ENCODE measurements around the gene MBD6. TPM values are rescaled to one million over a fixed set of nuclear protein-coding genes. Genes with fewer than 3 reads are reported as not detected.
"Not testable (repeated sequence)": the region's sequence is repeated elsewhere in the genome, so short reads cannot be mapped to it uniquely, and the experiment has no call there.

Gene MBD6
- total RNA-seq, 1 experiment from 2014 or later: 60.1 TPM

GRCh38 chr12:57498571-57498970, 24.1 kb upstream of the MBD6 start:
- H3K9me3 ChIP-seq (replicated peaks): no peaks in the 10 kb centered on the region
- DNase-seq: no peak
- H3K36me3 ChIP-seq: peaks cover 83% of the 10 kb centered on the region
- H3K27me3 ChIP-seq: no peaks in the 10 kb centered on the region
- no peak overlapping the region for H3K27ac ChIP-seq
- H3K4me1 ChIP-seq: no peaks in the 10 kb centered on the region
- H3K4me3 ChIP-seq: no peak overlapping the region

DNA sequence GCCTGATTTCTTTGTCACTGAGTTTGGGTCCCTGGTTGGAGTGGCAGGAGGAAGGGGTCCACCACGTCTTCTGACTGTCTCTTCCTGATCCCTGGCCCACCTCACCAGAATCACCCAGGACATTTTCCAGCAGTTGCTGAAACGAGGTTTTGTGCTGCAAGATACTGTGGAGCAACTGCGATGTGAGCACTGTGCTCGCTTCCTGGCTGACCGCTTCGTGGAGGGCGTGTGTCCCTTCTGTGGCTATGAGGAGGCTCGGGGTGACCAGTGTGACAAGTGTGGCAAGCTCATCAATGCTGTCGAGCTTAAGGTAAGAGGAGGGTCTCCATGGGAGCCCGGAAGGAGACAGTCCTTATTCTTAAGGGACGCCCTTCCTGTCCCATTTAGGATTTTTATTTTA, 22.4 kb upstream of the MBD6 start:
- Histone ChIP-seq H3K4me1 (no peaks in the 10 kb centered on the region), H3K9me3 (replicated peaks) (no peaks in the 10 kb centered on the region), H3K36me3 (peaks cover 92% of the 10 kb centered on the region), H3K27me3 (no peaks in the 10 kb centered on the region), H3K27ac (no peak overlapping the region), H3K4me3 (no peak overlapping the region)
- DNase-seq: no peak

- not testable (repeated sequence) for H3K9me3 ChIP-seq (replicated peaks); DNase-seq; H3K27me3 ChIP-seq; H3K4me3 ChIP-seq; H3K27ac ChIP-seq; H3K4me1 ChIP-seq
- peaks cover 89% of the 10 kb centered on the region for H3K36me3 ChIP-seq
Observed at GRCh38 chr12:57502311-57502969, 20.2 kb upstream of the MBD6 start.

- not testable (repeated sequence) for H3K27me3 ChIP-seq; DNase-seq; H3K27ac ChIP-seq; H3K9me3 ChIP-seq (replicated peaks); H3K4me1 ChIP-seq; H3K4me3 ChIP-seq
- H3K36me3 ChIP-seq: peaks cover 80% of the 10 kb centered on the region
Observed at GRCh38 chr12:57506541-57506940, 16.1 kb upstream of the MBD6 start.

DNA sequence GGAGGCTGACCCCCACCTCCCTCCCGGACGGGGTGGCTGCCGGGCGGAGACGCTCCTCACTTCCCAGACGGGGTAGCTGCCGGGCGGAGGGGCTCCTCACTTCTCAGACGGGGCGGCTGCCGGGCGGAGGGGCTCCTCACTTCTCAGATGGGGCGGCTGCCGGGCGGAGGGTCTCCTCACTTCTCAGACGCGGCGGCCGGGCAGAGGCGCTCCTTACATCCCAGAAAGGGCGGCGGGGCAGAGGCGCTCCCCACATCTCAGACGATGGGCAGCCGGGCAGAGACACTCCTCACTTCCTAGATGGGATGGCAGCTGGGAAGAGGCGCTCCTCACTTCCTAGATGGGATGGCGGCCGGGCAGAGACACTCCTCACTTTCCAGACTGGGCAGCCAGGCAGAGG, 14.8 kb upstream of the MBD6 start:
- H3K27me3 ChIP-seq; DNase-seq; H3K9me3 ChIP-seq (replicated peaks); H3K27ac ChIP-seq; H3K4me3 ChIP-seq; H3K4me1 ChIP-seq: not testable (repeated sequence)
- H3K36me3 ChIP-seq: peaks cover 82% of the 10 kb centered on the region

DNA sequence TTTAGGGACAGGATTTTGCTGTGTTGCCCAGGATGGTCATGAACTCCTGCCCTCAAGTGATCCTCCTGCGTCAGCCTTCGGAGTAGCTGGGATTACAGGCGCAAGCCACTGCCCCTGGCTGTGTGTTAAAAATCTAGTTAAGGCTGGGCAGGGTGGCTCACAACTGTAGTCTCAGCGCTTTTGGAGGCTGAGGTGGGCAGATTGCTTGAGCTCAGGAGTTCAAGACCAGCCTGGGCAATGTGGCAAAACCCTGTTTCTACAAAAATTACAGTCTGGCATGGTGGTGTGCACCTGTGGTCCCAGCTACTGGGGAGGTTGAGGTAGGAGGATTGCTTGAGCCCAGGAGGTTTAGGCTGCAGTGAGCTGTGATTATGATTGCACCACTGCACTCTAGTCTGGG, 11.5 kb upstream of the MBD6 start:
- no peaks in the 10 kb centered on the region for H3K4me1 ChIP-seq
- H3K9me3 ChIP-seq (replicated peaks): peaks cover 4% of the 10 kb centered on the region
- no peak overlapping the region for H3K4me3 ChIP-seq
- H3K27ac ChIP-seq: no peak overlapping the region
- H3K27me3 ChIP-seq: no peaks in the 10 kb centered on the region
- no peak for DNase-seq
- peaks cover 82% of the 10 kb centered on the region for H3K36me3 ChIP-seq

GRCh38 chr12:57511588-57512325, 10.9 kb upstream of the MBD6 start:
- DNase-seq: no peak
- Histone ChIP-seq H3K27ac (no peak overlapping the region), H3K27me3 (no peaks in the 10 kb centered on the region), H3K4me1 (no peaks in the 10 kb centered on the region), H3K4me3 (no peak overlapping the region), H3K36me3 (peaks cover 82% of the 10 kb centered on the region), H3K9me3 (replicated peaks) (no peaks in the 10 kb centered on the region)

GRCh38 chr12:57512665-57513064, 10.0 kb upstream of the MBD6 start:
- Histone ChIP-seq H3K27ac (no peak overlapping the region), H3K4me1 (no peaks in the 10 kb centered on the region), H3K4me3 (no peak overlapping the region), H3K36me3 (peaks cover 91% of the 10 kb centered on the region), H3K9me3 (replicated peaks) (no peaks in the 10 kb centered on the region), H3K27me3 (no peaks in the 10 kb centered on the region)
- no peak for DNase-seq

- H3K27ac ChIP-seq: no peak overlapping the region
- DNase-seq: no peak
Observed at GRCh38 chr12:57513266-57513665, 9.4 kb upstream of the MBD6 start.

DNA sequence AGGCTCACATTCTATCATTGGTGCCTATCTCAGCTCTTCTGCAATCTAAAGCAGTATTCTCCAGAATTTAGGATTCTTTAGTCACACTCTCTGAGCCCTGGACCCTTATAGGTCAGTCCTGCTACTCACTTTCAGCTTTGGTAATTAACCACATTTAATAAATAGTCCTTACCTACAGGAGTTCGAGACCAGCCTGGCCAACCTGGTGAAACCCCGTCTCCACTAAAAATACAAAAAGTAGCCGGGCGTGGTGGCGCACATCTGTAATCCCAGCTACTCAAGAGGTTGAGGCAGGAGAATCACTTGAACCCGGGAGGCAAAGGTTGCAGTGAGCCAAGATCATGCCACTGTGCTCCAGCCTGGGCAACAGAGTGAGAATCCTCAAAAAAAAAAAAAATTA, 8.9 kb upstream of the MBD6 start:
- DNase-seq; H3K9me3 ChIP-seq (replicated peaks); H3K4me3 ChIP-seq; H3K27ac ChIP-seq; H3K27me3 ChIP-seq; H3K4me1 ChIP-seq: not testable (repeated sequence)
- peaks cover 98% of the 10 kb centered on the region for H3K36me3 ChIP-seq

More at GRCh38 chr12:57513266-57513665, 9.4 kb upstream of the MBD6 start:
- H3K4me3 ChIP-seq: no peak overlapping the region
- H3K4me1 ChIP-seq: peaks cover 2% of the 10 kb centered on the region; the same call in 1 of the 2 replicates
- H3K9me3 ChIP-seq (replicated peaks): no peaks in the 10 kb centered on the region
- H3K36me3 ChIP-seq: peaks cover 96% of the 10 kb centered on the region
- H3K27me3 ChIP-seq: no peaks in the 10 kb centered on the region

GRCh38 chr12:57514246-57514645, 8.4 kb upstream of the MBD6 start:
- not testable (repeated sequence) for H3K4me3 ChIP-seq; H3K27me3 ChIP-seq; DNase-seq; H3K9me3 ChIP-seq (replicated peaks); H3K27ac ChIP-seq
- Histone ChIP-seq H3K36me3 (peaks cover 98% of the 10 kb centered on the region), H3K4me1 (peaks cover 10% of the 10 kb centered on the region; the same call in 1 of the 2 replicates)

DNA sequence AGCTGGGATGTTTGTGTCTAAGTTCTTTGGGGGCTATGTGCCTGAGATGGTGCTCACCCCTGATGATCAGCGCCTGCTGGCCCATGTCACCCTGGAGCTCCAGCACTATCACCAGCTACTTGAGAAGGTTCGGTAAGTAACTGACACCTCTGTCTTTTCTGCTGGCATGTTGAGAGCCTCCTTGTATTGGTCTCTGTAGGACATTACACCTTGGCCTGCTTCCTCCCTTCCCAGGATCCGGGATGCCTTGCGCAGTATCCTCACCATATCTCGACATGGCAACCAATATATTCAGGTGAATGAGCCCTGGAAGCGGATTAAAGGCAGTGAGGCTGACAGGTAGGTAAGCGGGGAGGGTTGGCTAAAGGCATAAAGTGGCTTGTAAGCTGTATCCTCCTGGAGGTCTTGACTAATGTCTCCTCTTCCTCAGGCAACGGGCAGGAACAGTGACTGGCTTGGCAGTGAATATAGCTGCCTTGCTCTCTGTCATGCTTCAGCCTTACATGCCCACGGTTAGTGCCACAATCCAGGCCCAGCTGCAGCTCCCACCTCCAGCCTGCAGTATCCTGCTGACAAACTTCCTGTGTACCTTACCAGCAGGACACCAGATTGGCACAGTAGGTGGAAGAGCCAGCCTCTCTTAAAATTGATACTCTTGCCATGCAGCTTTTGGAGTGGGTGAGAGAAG, 7.8 kb upstream of the MBD6 start:
- no peak for DNase-seq
- peaks cover 12% of the 10 kb centered on the region; the same call in 1 of the 2 replicates for H3K4me1 ChIP-seq
- H3K27ac ChIP-seq: no peak overlapping the region

DNA sequence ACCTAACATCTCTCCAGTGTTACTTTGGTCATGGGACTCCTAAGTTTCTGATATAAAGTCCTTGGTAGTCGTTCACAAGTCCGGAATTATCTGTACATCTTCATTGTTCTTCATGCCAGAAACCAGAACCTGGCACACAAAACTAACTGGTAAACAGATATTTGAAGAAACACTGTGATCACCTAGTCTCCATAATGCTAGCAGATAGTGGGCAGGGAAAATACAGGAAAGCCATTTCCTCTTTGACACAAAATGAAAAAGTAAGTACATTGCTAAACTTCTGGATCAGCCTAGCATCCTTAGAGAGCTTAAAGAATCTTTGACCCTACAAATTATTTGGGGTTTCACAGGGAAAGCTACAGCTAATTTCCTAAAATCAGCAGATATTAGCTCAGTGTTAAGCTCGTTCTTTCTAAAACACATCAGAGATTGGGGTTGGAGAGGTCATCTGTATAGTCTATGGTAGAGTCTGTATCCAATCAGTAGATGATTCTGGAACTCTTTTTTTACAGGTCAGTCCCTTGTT, 7.2 kb upstream of the MBD6 start:
- Histone ChIP-seq H3K4me3 (no peak overlapping the region), H3K27me3 (no peaks in the 10 kb centered on the region), H3K36me3 (peaks cover 89% of the 10 kb centered on the region), H3K4me1 (peaks cover 12% of the 10 kb centered on the region; the same call in 1 of the 2 replicates), H3K27ac (no peak overlapping the region), H3K9me3 (replicated peaks) (no peaks in the 10 kb centered on the region)
- no peak for DNase-seq

More for the DNA sequence above, 7.8 kb upstream of the MBD6 start:
- Histone ChIP-seq H3K36me3 (peaks cover 94% of the 10 kb centered on the region), H3K9me3 (replicated peaks) (no peaks in the 10 kb centered on the region), H3K4me3 (no peak overlapping the region), H3K27me3 (no peaks in the 10 kb centered on the region)

GRCh38 chr12:57515934-57516541, 6.6 kb upstream of the MBD6 start:
- H3K27me3 ChIP-seq: no peaks in the 10 kb centered on the region
- no peak overlapping the region for H3K27ac ChIP-seq
- peaks cover 14% of the 10 kb centered on the region for H3K4me1 ChIP-seq
- H3K36me3 ChIP-seq: peaks cover 84% of the 10 kb centered on the region
- no peak overlapping the region for H3K4me3 ChIP-seq
- no peaks in the 10 kb centered on the region for H3K9me3 ChIP-seq (replicated peaks)
- DNase-seq: no peak
